G401.6 (cell line): ENCODE data around the gene ZNF438.

Source experiments
- FAIRE-seq: peaks from 2 replicates; lab custom pipeline; 2012; peaks lifted over from hg19 to GRCh38; lab: Jason Lieb, UNC

ZNF438 gene

DNA sequence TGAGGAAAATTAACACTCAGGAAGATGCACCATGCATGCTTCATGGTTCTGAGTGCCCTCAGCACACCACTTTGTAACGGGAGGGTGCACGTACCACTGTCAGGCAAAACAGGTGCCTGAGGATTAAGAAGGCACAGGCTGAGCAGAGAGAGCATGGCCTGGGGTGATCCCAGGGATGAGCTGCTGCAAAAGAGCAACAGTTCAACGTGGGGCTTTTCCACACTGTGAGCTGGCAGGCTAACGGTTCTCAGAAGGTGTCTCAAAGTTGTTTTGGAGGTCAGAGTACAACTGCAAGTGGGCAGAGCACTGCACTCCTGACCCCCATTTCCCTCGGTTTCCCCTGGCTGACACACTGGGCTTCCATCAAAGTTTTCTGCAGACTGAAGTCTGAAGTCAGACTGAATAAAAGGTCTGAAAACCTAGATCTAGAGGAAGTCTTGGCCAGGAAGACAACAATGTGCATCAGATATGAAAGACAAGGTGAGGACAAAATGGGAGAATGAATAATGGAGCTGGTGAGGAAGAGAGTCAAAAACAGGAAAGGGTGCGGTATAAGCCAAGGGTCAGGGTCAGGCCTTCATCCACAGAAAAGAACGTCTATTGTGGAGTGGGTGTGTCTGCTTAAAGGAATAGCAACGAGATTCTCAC is 20.5 kb downstream of the ZNF438 start:
- no peak for FAIRE-seq

DNA sequence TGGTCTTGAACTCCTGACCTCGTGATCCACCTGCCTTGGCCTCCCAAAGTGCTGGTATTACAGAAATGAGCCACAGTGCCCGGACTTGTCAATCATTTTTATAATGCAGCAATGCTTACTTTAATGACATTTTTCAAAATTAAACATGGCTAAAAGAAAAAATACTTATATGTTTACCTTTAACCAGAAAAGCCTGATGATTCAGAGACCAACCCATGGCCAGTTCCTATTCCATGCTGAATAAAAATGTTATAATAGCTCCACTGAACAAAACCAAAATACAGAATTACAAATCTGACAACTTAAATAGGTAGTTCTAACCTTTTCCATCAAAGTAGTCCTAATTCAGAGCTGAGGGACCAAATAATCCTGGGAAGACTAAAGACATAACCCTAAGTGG is 21.6 kb downstream of the ZNF438 start:
- FAIRE-seq: no peak

DNA sequence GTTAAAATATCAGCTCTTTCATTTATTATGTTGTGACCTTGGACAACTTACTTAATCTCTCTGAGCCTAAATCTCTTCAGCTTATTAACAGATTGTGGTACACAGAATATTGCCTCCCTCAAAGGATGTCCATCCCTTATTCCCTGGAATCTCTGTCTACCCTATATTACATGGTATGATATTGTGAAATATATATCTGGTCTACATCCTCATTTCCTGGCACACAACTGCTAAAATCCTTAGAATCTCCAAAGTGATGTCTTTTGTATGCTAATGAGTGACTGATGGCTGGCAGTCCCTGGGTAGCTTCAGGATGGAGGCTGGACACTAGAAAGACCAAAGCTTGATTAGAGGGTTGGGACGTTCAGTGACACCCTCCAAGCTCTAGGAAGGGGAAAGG is 25.8 kb downstream of the ZNF438 start:
- FAIRE-seq: no peak

- FAIRE-seq: no peak
Measured at GRCh38 chr10:31004611-31005193, 27.0 kb downstream of the ZNF438 start.

GRCh38 chr10:31001740-31002139 is 29.9 kb downstream of the ZNF438 start:
- no peak for FAIRE-seq

DNA sequence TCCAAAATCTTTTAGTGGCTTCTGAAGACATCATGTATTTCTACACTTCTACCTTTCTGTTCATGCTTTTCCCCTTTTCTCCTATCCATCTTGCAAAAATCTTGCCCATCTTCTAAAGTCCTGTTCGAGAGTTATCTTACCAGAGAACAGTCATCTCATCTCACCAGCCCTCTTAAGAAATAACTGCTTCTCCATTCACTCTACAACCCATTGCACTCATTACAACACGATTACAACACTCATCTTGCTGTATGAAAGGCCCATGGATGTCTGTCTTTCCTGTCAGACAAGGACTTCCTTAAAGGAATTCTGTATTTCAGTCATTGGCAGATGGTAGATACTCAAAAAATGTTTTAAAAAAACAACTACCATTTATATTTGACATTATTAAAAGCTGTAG is 30.8 kb downstream of the ZNF438 start:
- no peak for FAIRE-seq

DNA sequence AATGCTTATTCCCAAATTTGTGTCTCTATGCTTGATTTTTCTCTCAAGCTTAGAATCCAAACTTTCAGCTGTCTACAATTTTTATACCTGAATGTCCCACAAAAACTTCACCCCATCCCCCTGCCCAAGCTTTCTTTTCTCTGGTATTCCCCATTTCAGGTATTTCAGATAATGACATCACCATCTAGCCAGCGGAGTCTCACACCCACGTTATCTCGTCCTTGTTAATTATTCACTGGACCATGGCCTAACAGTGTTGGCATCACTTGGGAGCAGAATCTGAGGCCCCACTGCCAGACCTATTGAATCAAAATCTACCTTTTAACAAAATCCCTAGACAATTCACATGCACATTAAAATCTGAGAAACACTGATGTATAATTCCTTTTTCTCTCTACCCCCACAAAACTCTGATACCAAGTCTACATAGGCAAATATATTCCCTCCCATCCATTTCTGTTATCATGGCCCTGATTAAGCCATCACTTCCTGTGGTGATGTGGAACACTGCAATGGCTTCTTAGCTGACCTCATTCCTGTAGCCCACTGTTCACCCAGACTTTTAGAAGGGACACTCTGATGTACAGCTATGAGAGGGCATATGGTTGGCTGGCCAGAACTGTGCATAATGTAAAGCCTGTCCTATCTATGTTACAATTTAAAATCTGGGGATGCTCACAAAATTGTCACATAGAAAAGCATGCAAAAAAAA is 31.4 kb downstream of the ZNF438 start:
- no peak for FAIRE-seq

DNA sequence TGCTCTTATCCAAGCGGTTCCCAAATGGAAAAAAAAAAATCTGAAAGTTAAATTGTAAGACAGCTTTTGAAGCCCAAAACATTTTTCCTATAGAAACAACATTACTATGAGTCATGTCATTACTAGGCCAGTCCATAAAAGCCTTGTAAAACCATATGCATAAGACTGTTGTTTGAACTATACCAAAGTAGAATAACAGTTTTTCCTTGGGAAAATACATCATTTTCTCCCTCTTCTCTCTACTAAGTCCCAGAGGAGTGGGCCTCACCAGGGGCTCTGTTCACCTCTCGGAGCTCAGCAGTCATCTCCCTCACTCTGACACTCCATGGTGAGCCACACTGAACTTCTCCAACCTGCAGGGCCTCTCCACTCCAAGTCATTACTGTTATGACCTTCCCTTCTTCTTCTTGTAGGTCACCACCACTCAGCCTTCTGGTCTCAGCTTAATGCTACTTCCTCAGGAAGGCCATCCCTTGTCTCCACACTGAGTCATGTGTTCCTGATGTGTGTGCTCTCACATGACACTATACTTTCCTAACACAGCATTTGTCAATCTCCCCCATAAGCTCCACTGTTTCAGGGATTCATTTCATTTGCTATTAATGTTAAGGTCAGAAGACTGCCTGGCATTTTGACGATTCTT is 32.5 kb downstream of the ZNF438 start:
- no peak for FAIRE-seq

GRCh38 chr10:30997536-30998235 is 34.0 kb downstream of the ZNF438 start:
- FAIRE-seq: no peak

- no peak for FAIRE-seq
Measured at GRCh38 chr10:30996481-30997005, 35.1 kb downstream of the ZNF438 start.

- FAIRE-seq: no peak
Measured at GRCh38 chr10:30995081-30995770, 36.4 kb downstream of the ZNF438 start.

DNA sequence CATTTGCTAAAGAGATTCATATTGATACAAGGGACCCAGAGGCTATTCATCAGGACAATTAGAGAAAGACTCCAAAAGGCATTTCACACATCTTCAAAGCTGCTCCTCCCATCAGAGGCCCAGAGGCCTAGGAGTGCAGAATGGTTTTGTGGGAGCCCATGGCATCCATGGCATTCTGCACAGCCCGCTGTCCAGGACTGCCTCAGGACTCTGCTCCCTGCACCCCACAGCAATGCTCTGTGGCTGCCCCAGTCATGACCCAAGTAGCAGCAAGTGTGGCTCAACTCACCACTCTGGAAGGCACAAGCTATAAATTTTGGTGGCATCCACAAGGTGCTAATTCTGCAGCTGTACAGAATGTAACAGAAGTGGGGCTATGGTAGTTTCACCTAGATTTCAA is 38.5 kb downstream of the ZNF438 start:
- FAIRE-seq: no peak

DNA sequence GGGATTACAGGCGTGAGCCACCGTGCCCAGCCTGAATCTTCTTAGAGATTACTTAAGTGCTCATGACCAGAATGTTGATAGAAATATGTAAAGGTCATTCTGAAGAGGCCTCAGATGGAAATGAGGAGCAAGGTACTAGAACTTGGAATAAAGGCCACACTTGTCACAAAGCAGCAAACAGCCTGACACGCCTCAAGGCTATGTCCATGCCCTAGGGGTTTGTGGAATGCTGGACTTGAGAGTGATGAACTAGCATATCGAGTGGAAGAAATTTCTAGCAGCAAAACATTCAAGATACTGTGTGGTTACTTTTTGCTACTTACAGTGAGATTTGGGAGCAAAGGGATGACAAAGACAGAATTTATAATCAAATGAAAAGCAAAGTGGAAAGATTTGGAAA is 39.0 kb downstream of the ZNF438 start:
- FAIRE-seq: no peak

DNA sequence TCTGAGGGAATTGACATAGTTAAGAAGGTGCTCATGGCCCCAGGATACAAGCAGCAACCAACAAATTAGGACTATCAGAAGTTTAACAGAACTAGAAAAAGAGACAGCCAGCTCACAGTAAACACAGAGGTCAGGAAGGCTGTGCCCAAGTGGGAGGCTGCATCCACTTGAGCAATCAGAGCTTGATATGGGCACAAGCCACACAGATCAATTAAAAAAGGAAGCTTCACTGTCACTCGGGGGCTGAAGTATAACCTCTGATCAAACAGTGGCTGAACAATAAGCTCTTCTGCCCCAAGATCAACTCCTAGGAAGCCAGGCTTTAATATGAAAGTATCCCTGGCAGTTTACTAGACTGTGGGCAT is 40.0 kb downstream of the ZNF438 start:
- no peak for FAIRE-seq

- no peak for FAIRE-seq
Measured at GRCh38 chr10:30990971-30991646, 40.6 kb downstream of the ZNF438 start.

DNA sequence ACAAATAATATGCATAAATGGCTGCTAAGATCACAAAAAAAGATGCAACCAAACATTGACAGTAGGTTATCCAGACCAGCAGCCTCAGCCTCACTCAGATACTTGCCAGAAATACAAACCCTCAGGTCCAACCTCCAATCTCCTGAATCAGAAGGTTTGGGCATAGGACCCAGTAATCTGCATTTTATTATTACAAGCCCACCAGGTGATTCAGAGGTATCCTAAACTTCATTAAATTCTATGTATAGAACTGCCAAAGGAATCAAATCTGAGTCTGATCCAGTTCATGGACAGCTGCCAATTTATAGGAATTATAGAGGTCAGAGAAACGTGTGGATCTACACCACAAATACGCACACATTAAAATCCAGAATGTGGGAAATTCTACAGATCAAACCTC is 41.3 kb downstream of the ZNF438 start:
- FAIRE-seq: no peak

GRCh38 chr10:30988831-30989435 is 42.7 kb downstream of the ZNF438 start:
- FAIRE-seq: no peak

GRCh38 chr10:30987463-30987862 is 44.2 kb downstream of the ZNF438 start:
- no peak for FAIRE-seq

GRCh38 chr10:30986053-30986555 is 45.6 kb downstream of the ZNF438 start:
- no peak for FAIRE-seq

- FAIRE-seq: no peak
Measured at GRCh38 chr10:30985512-30985911, 46.2 kb downstream of the ZNF438 start.
